GM23338 (cell line): Measurements from ENCODE around the gene FER.

Source experiments
- CREB1 ChIP-seq: fragments of 250-450 bp; sonication (Bioruptor Pico); IDR thresholded peaks from 2 replicates; pipeline ENCODE4 v1.5.0; 2020; ENCODE audit warnings: low read depth, mild to moderate bottlenecking, moderate library complexity
- CTCF ChIP-seq, 2 experiments: fragments of 200-600 bp in 1 of 2; sonication (generic) in 1 of 2; conservative IDR thresholded peaks; 2 replicates each; pipeline versions ENCODE4 v1.5.1 to v1.6.1; 2016 to 2017; ENCODE audit warnings: antibody characterized with exemption in 2 of 2, low read depth in 2 of 2, mild to moderate bottlenecking in 2 of 2, moderate library complexity in 1 of 2
- EZH2 ChIP-seq: fragments of 200-600 bp; sonication (generic); IDR thresholded peaks from one replicate; pipeline ENCODE4 v1.8.0; 2017; ENCODE audit warnings: antibody characterized with exemption, mild to moderate bottlenecking, low read depth; ENCODE audit not compliant: unreplicated experiment
- EZH2phosphoT487 ChIP-seq: fragments of 200-600 bp; sonication (generic); IDR thresholded peaks from one replicate; pipeline ENCODE4 v1.8.1; 2018; ENCODE audit warnings: antibody characterized with exemption; ENCODE audit not compliant: unreplicated experiment
- JUNB ChIP-seq: IDR thresholded peaks from one replicate; pipeline ENCODE4 v1.6.1; 2016; ENCODE audit warnings: antibody characterized with exemption; ENCODE audit not compliant: unreplicated experiment
- NANOG ChIP-seq: IDR thresholded peaks from 2 replicates; pipeline ENCODE4 v1.6.1; 2016; ENCODE audit warnings: antibody characterized with exemption, borderline replicate concordance
- POLR2AphosphoS5 ChIP-seq: IDR thresholded peaks from 2 replicates; pipeline ENCODE4 v1.6.1; 2016; ENCODE audit warnings: antibody characterized with exemption, low read depth
- REST ChIP-seq: IDR thresholded peaks from one replicate; pipeline ENCODE4 v1.6.1; 2018; ENCODE audit warnings: antibody characterized with exemption; ENCODE audit not compliant: unreplicated experiment
- STAT1 ChIP-seq: IDR thresholded peaks from one replicate; pipeline ENCODE4 v1.6.1; 2016; ENCODE audit warnings: antibody characterized with exemption; ENCODE audit not compliant: unreplicated experiment
- ZNF331 ChIP-seq: fragments of 250-450 bp; sonication (Bioruptor Pico); IDR thresholded peaks from 2 replicates; pipeline ENCODE4 v1.5.0; 2020; ENCODE audit warnings: low read depth, mild to moderate bottlenecking, moderate library complexity

GRCh38 chr5:108720391-108720790, 27.3 kb upstream of the FER start:
- TF ChIP-seq POLR2AphosphoS5 (no peak), EZH2 (no peak), CTCF (conservative IDR thresholded peaks at IDR 0.05; ENCODE audit: low read depth in 2 of 2) (no peak), EZH2phosphoT487 (no peak), JUNB (no peak), REST (no peak), STAT1 (no peak), CREB1 (CRISPR knock-in tag) (no peak), ZNF331 (CRISPR knock-in tag) (no peak), NANOG (no peak)
